Endothelial cell (in vitro differentiated cells): Measurements from ENCODE around the gene PACS1. TPM values are rescaled to one million over a fixed set of nuclear protein-coding genes. Genes with fewer than 3 reads are reported as not detected.

Experiments
- DNase-seq: peaks from one replicate; pipeline ENCODE4 v3.0.0; 2021; ENCODE audit warnings: low spot score
- H3K27ac Mint-ChIP-seq: one replicate; pipeline ENCODE4 v1.8.0; 2021; ENCODE audit warnings: mixed read lengths, inconsistent platforms; ENCODE audit not compliant: unreplicated experiment
- H3K27me3 Mint-ChIP-seq: one replicate; pipeline ENCODE4 v1.8.0; 2021; ENCODE audit warnings: mild to moderate bottlenecking, moderate library complexity, mixed read lengths, inconsistent platforms; ENCODE audit not compliant: unreplicated experiment
- H3K36me3 Mint-ChIP-seq: one replicate; pipeline ENCODE4 v1.8.0; 2021; ENCODE audit warnings: mild to moderate bottlenecking, low read depth, mixed read lengths, inconsistent platforms; ENCODE audit not compliant: unreplicated experiment
- H3K4me1 Mint-ChIP-seq: one replicate; pipeline ENCODE4 v1.8.0; 2021; ENCODE audit warnings: mild to moderate bottlenecking, mixed read lengths, inconsistent platforms; ENCODE audit not compliant: unreplicated experiment
- H3K4me3 Mint-ChIP-seq: one replicate; pipeline ENCODE4 v1.8.0; 2021; ENCODE audit warnings: mild to moderate bottlenecking, mixed read lengths, inconsistent platforms; ENCODE audit not compliant: unreplicated experiment
- H3K9me3 Mint-ChIP-seq: one replicate; pipeline ENCODE4 v1.8.0; 2021; ENCODE audit warnings: mixed read lengths, inconsistent platforms; ENCODE audit not compliant: unreplicated experiment
- CTCF ChIP-seq: fragments of 200-600 bp; sonication (generic); IDR thresholded peaks from one replicate; pipeline ENCODE4 v1.5.0; 2021; ENCODE audit warnings: antibody characterized with exemption; ENCODE audit not compliant: unreplicated experiment
- total RNA-seq: library from RNA; stranded (reverse); fragmentation: NEBNext Ultra II Directional; extraction: Animal tissue kit (Norgen Biotek cat#: 25700); gene quantifications from one replicate; pipeline ENCODE4 v1.2.1, GENCODE V29; 2021; ENCODE audit not compliant: unreplicated experiment

The PACS1 gene
- total RNA-seq, 1 donor from 2014 or later, result 114 TPM

GRCh38 chr11:66203847-66204246 lies 133.8 kb downstream of the PACS1 start:
- Mint-ChIP-seq H3K9me3 (peaks cover 11% of the 10 kb centered on the region), H3K4me1 (peaks cover 3% of the 10 kb centered on the region), H3K27me3 (peaks cover 7% of the 10 kb centered on the region), H3K36me3 (peaks cover 37% of the 10 kb centered on the region), H3K4me3 (no peak overlapping the region), H3K27ac (no peak overlapping the region)
- DNase-seq, result no peak
- no peak for TF ChIP-seq CTCF

GRCh38 chr11:66204412-66204811 lies 134.3 kb downstream of the PACS1 start:
- H3K4me3 Mint-ChIP-seq, result no peak overlapping the region
- TF ChIP-seq CTCF, result no peak

GRCh38 chr11:66207816-66208215 lies 137.7 kb downstream of the PACS1 start:
- peaks cover 7% of the 10 kb centered on the region for H3K4me1 Mint-ChIP-seq
- H3K27me3 Mint-ChIP-seq, result peaks cover 7% of the 10 kb centered on the region
- H3K9me3 Mint-ChIP-seq, result no peaks in the 10 kb centered on the region
- no peak for DNase-seq
- TF ChIP-seq CTCF, result no peak
- H3K36me3 Mint-ChIP-seq, result peaks cover 20% of the 10 kb centered on the region
- peak overlapping the region; percentile 36 for H3K27ac Mint-ChIP-seq
- no peak overlapping the region for H3K4me3 Mint-ChIP-seq

More at GRCh38 chr11:66204412-66204811, 134.3 kb downstream of the PACS1 start:
- Mint-ChIP-seq H3K27me3 (peaks cover 7% of the 10 kb centered on the region), H3K36me3 (peaks cover 38% of the 10 kb centered on the region), H3K27ac (no peak overlapping the region), H3K4me1 (peaks cover 7% of the 10 kb centered on the region), H3K9me3 (peaks cover 11% of the 10 kb centered on the region)
- no peak for DNase-seq

DNA sequence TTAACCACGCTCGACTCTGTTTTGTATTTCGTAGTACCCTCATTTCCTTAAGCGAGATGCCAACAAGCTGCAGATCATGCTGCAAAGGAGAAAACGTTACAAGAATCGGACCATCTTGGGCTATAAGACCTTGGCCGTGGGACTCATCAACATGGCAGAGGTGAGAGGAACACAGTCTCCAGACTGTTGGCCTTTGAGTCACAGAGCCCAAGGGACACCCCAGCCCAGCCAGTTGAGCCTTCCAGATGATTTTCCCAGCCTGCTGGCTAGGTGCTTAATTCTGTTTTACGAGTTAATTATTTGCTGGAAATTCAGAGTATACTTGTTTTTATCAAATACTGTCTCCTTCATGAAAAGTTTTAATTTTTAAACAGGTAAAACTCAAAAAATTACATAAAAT lies 141.0 kb downstream of the PACS1 start:
- peak overlapping the region; percentile 68 for H3K4me3 Mint-ChIP-seq

GRCh38 chr11:66216911-66217310 lies 146.8 kb downstream of the PACS1 start:
- TF ChIP-seq CTCF, result no peak
- H3K36me3 Mint-ChIP-seq, result peaks cover 53% of the 10 kb centered on the region

More for the DNA sequence above, 141.0 kb downstream of the PACS1 start:
- H3K27me3 Mint-ChIP-seq, result peaks cover 4% of the 10 kb centered on the region
- H3K36me3 Mint-ChIP-seq, result peaks cover 22% of the 10 kb centered on the region
- no peaks in the 10 kb centered on the region for H3K9me3 Mint-ChIP-seq
- H3K27ac Mint-ChIP-seq, result no peak overlapping the region
- peaks cover 10% of the 10 kb centered on the region for H3K4me1 Mint-ChIP-seq
- TF ChIP-seq CTCF, result no peak
- no peak for DNase-seq

More at GRCh38 chr11:66216911-66217310, 146.8 kb downstream of the PACS1 start:
- DNase-seq, result no peak
- Mint-ChIP-seq H3K4me1 (peaks cover 3% of the 10 kb centered on the region), H3K27ac (peak overlapping the region; percentile 36), H3K27me3 (peaks cover 9% of the 10 kb centered on the region), H3K9me3 (no peaks in the 10 kb centered on the region), H3K4me3 (no peak overlapping the region)
